Liver (tissue), 9 donors: ENCODE results near the gene IGF1. TPM values are rescaled to one million over a fixed set of nuclear protein-coding genes. Genes with fewer than 3 reads are reported as not detected.

ENCODE experiments used
- DNase-seq: peaks from one replicate; pipeline ENCODE4 v3.0.0-alpha.2; 2017; ENCODE audit warnings: low spot score
- H3K27ac ChIP-seq, 2 donors: one replicate each; pipeline ENCODE4 v1.7.0; 2013; ENCODE audit warnings: inconsistent platforms in 2 of 2, low read length in 2 of 2, control low read depth in 1 of 2, low read depth in 1 of 2, mild to moderate bottlenecking in 1 of 2
- H3K27me3 ChIP-seq, 4 donors: one replicate each; pipeline versions ENCODE4 v1.6.1 to v1.7.0; 2013; ENCODE audit warnings: low read length in 3 of 4, inconsistent platforms in 1 of 4, mild to moderate bottlenecking in 1 of 4, moderate library complexity in 1 of 4; ENCODE audit not compliant: control insufficient read depth in 4 of 4, insufficient read depth in 4 of 4
- H3K36me3 ChIP-seq, 4 donors: one replicate each; pipeline versions ENCODE4 v1.6.1 to v1.7.0; 2013; ENCODE audit warnings: low read length in 3 of 4, mild to moderate bottlenecking in 3 of 4, low read depth in 1 of 4, moderate library complexity in 1 of 4; ENCODE audit not compliant: control insufficient read depth in 4 of 4, insufficient read depth in 3 of 4
- H3K4me1 ChIP-seq, 4 donors: one replicate each; pipeline versions ENCODE4 v1.6.1 to v1.7.0; 2013; ENCODE audit warnings: low read length in 3 of 4, mild to moderate bottlenecking in 3 of 4, moderate library complexity in 1 of 4; ENCODE audit not compliant: control insufficient read depth in 4 of 4, insufficient read depth in 4 of 4
- H3K4me3 ChIP-seq, 3 donors: one replicate each; pipeline versions ENCODE4 v1.6.1 to v1.7.0; 2013; ENCODE audit warnings: low read length in 3 of 3, control low read depth in 1 of 3, low read depth in 1 of 3, mild to moderate bottlenecking in 1 of 3
- H3K9ac ChIP-seq, 2 donors: one replicate each; pipeline ENCODE4 v1.7.0; 2013; ENCODE audit warnings: low read length in 2 of 2, mild to moderate bottlenecking in 2 of 2, moderate library complexity in 2 of 2, control low read depth in 1 of 2, low read depth in 1 of 2
- H3K9me3 ChIP-seq, 4 donors: one replicate each; pipeline versions ENCODE4 v1.6.1 to v1.7.0; 2013; ENCODE audit warnings: low read length in 3 of 4; ENCODE audit not compliant: control insufficient read depth in 4 of 4
- ATF3 ChIP-seq: IDR thresholded peaks from 2 replicates; pipeline ENCODE4 v1.6.1; 2016; ENCODE audit warnings: antibody characterized with exemption
- EGR1 ChIP-seq, 2 donors: IDR thresholded peaks; 2 replicates each; pipeline ENCODE4 v1.6.1; 2016 to 2018; ENCODE audit warnings: antibody characterized with exemption in 2 of 2, low read depth in 2 of 2
- FOXA1 ChIP-seq: IDR thresholded peaks from 2 replicates; pipeline ENCODE4 v1.6.1; 2016; ENCODE audit warnings: antibody characterized with exemption
- FOXA2 ChIP-seq: IDR thresholded peaks from 2 replicates; pipeline ENCODE4 v1.6.1; 2016; ENCODE audit warnings: antibody characterized with exemption
- GABPA ChIP-seq, 2 donors: IDR thresholded peaks in 1 of 2; conservative IDR thresholded peaks in 1 of 2; 2 replicates each; pipeline ENCODE4 v1.6.1; 2016; ENCODE audit warnings: antibody characterized with exemption in 2 of 2, mild to moderate bottlenecking in 1 of 2, moderate library complexity in 1 of 2
- HNF4A ChIP-seq, 2 donors: conservative IDR thresholded peaks; 2 replicates each; pipeline ENCODE4 v1.6.1; 2016; ENCODE audit warnings: antibody characterized with exemption in 2 of 2, mild to moderate bottlenecking in 2 of 2
- HNF4G ChIP-seq: IDR thresholded peaks from 2 replicates; pipeline ENCODE4 v1.6.1; 2016; ENCODE audit warnings: antibody characterized with exemption
- JUND ChIP-seq, 2 donors: IDR thresholded peaks; 2 replicates each; pipeline ENCODE4 v1.6.1; 2016; ENCODE audit warnings: antibody characterized with exemption in 2 of 2
- NR2F2 ChIP-seq: IDR thresholded peaks from 2 replicates; pipeline ENCODE4 v1.6.1; 2016; ENCODE audit warnings: antibody characterized with exemption
- RAD21 ChIP-seq, 2 donors: IDR thresholded peaks; 2 replicates each; pipeline ENCODE4 v1.6.1; 2016; ENCODE audit warnings: antibody characterized with exemption in 2 of 2, mild to moderate bottlenecking in 2 of 2
- RXRA ChIP-seq, 2 donors: IDR thresholded peaks; 2 replicates each; pipeline ENCODE4 v1.6.1; 2017 to 2018; ENCODE audit warnings: antibody characterized with exemption in 2 of 2, mild to moderate bottlenecking in 1 of 2
- SP1 ChIP-seq: IDR thresholded peaks from 2 replicates; pipeline ENCODE4 v1.6.1; 2018; ENCODE audit warnings: antibody characterized with exemption, mild to moderate bottlenecking
- TAF1 ChIP-seq: conservative IDR thresholded peaks from 2 replicates; pipeline ENCODE4 v1.6.1; 2016; ENCODE audit warnings: antibody characterized with exemption, mild to moderate bottlenecking
- YY1 ChIP-seq: IDR thresholded peaks from 2 replicates; pipeline ENCODE4 v1.6.1; 2016; ENCODE audit warnings: antibody characterized with exemption, mild to moderate bottlenecking
- WGBS: extraction: QIAGEN DNeasy Blood & Tissue Kit; methylation state at CpG from one replicate; pipeline ENCODE4 v1.1.7; 2013; 5-methylcytosine and 5-hydroxymethylcytosine counted together
- polyA plus RNA-seq, 2 donors: library from polyadenylated mRNA; stranded (reverse) in 1 of 2; unstranded in 1 of 2; fragments of 200-250 nt in 1 of 2; fragments of >200 nt in 1 of 2; fragmentation: Nextera tagmentation in 1 of 2; extraction: Ambion mirVana in 1 of 2; gene quantifications; one replicate each; pipeline versions ENCODE4 v1.2.1 to v1.2.3, GENCODE V29; 2013 to 2015
- total RNA-seq, 2 donors: library from RNA; depleted of rRNA; stranded (reverse); fragments of >200 nt; gene quantifications; one replicate each; pipeline ENCODE4 v1.2.3, GENCODE V29; 2014
- TF ChIP-seq, protein P1 (sequence below): IDR thresholded peaks from 2 replicates; pipeline ENCODE4 v1.6.1; 2016; ENCODE audit warnings: antibody characterized with exemption
- TF ChIP-seq, protein P2 (sequence below): IDR thresholded peaks from 2 replicates; pipeline ENCODE4 v1.6.1; 2016; ENCODE audit warnings: antibody characterized with exemption
- TF ChIP-seq, protein P3 (sequence below): fragments of 150-350 bp; IDR thresholded peaks from 2 replicates; pipeline ENCODE4 v1.5.1; 2017; ENCODE audit warnings: improper control_type of control experiment, low read depth, low read length; ENCODE audit not compliant: missing input control
- TF ChIP-seq, protein P4 (sequence below): IDR thresholded peaks from 2 replicates; pipeline ENCODE4 v1.6.1; 2016; ENCODE audit warnings: antibody characterized with exemption, mild to moderate bottlenecking
- donor health status: healthy.
- donor health status: healthy.
- donor health status: healthy.
- donor health status: healthy.
- donor health status: healthy.

Gene IGF1
- total and polyA plus RNA-seq, 4 donors: 0.61 to 118 (median 33.3) TPM

DNA sequence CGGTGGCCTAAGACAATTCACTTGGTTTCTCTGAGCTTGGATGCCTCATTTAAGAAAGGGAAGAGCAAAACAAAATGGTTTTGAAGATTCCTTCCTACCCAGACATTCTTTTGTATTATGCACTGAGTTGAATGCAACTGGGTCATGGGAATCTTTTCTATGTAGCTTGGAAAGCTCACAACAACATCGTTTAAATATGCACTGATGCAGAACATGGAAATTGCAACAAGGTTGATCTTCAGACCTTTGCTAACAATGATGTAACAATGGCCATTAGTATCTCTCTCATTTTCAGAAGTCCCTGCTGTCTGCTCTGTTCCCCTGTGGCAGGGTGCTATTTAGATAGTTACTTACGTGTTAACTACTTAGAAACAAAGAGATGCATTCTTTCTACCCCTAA is 30.1 kb upstream of the IGF1 start:
- H3K4me1 ChIP-seq: peaks cover 4 to 31% (median 20%) of the 10 kb centered on the region in 4 donors
- H3K36me3 ChIP-seq: no peaks in the 10 kb centered on the region
- no peak overlapping the region for H3K4me3 ChIP-seq
- TF ChIP-seq GABPA (IDR thresholded peaks at IDR 0.05 in 1 of 2, conservative IDR thresholded peaks at IDR 0.05 in 1 of 2): no peak
- TF ChIP-seq, protein P1, sequence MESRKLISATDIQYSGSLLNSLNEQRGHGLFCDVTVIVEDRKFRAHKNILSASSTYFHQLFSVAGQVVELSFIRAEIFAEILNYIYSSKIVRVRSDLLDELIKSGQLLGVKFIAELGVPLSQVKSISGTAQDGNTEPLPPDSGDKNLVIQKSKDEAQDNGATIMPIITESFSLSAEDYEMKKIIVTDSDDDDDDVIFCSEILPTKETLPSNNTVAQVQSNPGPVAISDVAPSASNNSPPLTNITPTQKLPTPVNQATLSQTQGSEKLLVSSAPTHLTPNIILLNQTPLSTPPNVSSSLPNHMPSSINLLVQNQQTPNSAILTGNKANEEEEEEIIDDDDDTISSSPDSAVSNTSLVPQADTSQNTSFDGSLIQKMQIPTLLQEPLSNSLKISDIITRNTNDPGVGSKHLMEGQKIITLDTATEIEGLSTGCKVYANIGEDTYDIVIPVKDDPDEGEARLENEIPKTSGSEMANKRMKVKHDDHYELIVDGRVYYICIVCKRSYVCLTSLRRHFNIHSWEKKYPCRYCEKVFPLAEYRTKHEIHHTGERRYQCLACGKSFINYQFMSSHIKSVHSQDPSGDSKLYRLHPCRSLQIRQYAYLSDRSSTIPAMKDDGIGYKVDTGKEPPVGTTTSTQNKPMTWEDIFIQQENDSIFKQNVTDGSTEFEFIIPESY: no peak
- TF ChIP-seq, protein P2, sequence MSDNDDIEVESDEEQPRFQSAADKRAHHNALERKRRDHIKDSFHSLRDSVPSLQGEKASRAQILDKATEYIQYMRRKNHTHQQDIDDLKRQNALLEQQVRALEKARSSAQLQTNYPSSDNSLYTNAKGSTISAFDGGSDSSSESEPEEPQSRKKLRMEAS: no peak
- TF ChIP-seq HNF4A (conservative IDR thresholded peaks at IDR 0.05): peak; percentile 79 to 82
- TF ChIP-seq, protein P3, sequence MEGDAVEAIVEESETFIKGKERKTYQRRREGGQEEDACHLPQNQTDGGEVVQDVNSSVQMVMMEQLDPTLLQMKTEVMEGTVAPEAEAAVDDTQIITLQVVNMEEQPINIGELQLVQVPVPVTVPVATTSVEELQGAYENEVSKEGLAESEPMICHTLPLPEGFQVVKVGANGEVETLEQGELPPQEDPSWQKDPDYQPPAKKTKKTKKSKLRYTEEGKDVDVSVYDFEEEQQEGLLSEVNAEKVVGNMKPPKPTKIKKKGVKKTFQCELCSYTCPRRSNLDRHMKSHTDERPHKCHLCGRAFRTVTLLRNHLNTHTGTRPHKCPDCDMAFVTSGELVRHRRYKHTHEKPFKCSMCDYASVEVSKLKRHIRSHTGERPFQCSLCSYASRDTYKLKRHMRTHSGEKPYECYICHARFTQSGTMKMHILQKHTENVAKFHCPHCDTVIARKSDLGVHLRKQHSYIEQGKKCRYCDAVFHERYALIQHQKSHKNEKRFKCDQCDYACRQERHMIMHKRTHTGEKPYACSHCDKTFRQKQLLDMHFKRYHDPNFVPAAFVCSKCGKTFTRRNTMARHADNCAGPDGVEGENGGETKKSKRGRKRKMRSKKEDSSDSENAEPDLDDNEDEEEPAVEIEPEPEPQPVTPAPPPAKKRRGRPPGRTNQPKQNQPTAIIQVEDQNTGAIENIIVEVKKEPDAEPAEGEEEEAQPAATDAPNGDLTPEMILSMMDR: no peak
- peak; percentile 56 for TF ChIP-seq ATF3
- no peak for TF ChIP-seq FOXA2
- no peak for TF ChIP-seq FOXA1
- peak; percentile 61 for TF ChIP-seq YY1
- no peak for TF ChIP-seq HNF4G
- no peak for TF ChIP-seq NR2F2
- TF ChIP-seq, protein P4, sequence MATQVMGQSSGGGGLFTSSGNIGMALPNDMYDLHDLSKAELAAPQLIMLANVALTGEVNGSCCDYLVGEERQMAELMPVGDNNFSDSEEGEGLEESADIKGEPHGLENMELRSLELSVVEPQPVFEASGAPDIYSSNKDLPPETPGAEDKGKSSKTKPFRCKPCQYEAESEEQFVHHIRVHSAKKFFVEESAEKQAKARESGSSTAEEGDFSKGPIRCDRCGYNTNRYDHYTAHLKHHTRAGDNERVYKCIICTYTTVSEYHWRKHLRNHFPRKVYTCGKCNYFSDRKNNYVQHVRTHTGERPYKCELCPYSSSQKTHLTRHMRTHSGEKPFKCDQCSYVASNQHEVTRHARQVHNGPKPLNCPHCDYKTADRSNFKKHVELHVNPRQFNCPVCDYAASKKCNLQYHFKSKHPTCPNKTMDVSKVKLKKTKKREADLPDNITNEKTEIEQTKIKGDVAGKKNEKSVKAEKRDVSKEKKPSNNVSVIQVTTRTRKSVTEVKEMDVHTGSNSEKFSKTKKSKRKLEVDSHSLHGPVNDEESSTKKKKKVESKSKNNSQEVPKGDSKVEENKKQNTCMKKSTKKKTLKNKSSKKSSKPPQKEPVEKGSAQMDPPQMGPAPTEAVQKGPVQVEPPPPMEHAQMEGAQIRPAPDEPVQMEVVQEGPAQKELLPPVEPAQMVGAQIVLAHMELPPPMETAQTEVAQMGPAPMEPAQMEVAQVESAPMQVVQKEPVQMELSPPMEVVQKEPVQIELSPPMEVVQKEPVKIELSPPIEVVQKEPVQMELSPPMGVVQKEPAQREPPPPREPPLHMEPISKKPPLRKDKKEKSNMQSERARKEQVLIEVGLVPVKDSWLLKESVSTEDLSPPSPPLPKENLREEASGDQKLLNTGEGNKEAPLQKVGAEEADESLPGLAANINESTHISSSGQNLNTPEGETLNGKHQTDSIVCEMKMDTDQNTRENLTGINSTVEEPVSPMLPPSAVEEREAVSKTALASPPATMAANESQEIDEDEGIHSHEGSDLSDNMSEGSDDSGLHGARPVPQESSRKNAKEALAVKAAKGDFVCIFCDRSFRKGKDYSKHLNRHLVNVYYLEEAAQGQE: no peak
- peak; percentile 40 for TF ChIP-seq SP1
- peak in 1 of 2 donors; percentile 9 for TF ChIP-seq JUND (IDR thresholded peaks at IDR 0.05)
- TF ChIP-seq EGR1 (IDR thresholded peaks at IDR 0.05; ENCODE audit: low read depth in 2 of 2): no peak
- peak in 1 of 2 donors; percentile 40 for TF ChIP-seq RXRA (IDR thresholded peaks at IDR 0.05)
- TF ChIP-seq TAF1: no peak
- TF ChIP-seq RAD21 (IDR thresholded peaks at IDR 0.05): no peak
- H3K27me3 ChIP-seq: no peaks in the 10 kb centered on the region
- no peak overlapping the region for H3K27ac ChIP-seq
- DNase-seq: no peak
- no peaks in the 10 kb centered on the region for H3K9me3 ChIP-seq
- WGBS: 42% methylated on average over 3 of the region's 3 CpGs
- no peak overlapping the region for H3K9ac ChIP-seq
